NCI-H460 (cell line): ENCODE results near the gene ACOT8. TPM values are rescaled to one million over a fixed set of nuclear protein-coding genes. Genes with fewer than 3 reads are reported as not detected.
"Not testable (repeated sequence)": the region's sequence is repeated elsewhere in the genome, so short reads cannot be mapped to it uniquely, and the experiment has no call there.

Source experiments
- DNase-seq: peaks from one replicate; pipeline ENCODE4 v3.0.0-alpha.2; 2016; ENCODE audit warnings: low read depth; ENCODE audit errors: extremely low read depth
- total RNA-seq: library from RNA; depleted of rRNA; stranded (reverse); fragments of >200 nt; shearing (Covaris generic); gene quantifications from 2 replicates; pipeline ENCODE4 v1.2.3, GENCODE V29; 2014; rRNA removed

ACOT8 gene
- total RNA-seq, 1 experiment from 2014 or later = 21.6 TPM

GRCh38 chr20:45798935-45799642 lies 58.1 kb downstream of the ACOT8 start:
- peak; percentile 66 for DNase-seq

DNA sequence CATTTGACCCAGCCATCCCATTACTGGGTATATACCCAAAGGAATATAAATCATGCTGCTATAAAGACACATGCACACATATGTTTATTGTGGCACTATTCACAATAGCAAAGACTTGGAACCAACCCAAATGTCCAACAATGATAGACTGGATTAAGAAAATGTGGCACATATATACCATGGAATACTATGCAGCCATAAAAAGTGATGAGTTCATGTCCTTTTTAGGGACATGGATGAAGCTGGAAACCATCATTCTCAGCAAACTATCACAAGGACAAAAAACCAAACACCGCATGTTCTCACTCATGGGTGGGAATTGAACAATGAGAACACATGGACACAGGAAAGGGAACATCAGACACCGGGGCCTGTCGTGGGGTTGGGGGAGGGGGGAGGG lies 59.2 kb downstream of the ACOT8 start:
- not testable (repeated sequence) for DNase-seq

GRCh38 chr20:45797510-45797909 lies 59.7 kb downstream of the ACOT8 start:
- not testable (repeated sequence) for DNase-seq

DNA sequence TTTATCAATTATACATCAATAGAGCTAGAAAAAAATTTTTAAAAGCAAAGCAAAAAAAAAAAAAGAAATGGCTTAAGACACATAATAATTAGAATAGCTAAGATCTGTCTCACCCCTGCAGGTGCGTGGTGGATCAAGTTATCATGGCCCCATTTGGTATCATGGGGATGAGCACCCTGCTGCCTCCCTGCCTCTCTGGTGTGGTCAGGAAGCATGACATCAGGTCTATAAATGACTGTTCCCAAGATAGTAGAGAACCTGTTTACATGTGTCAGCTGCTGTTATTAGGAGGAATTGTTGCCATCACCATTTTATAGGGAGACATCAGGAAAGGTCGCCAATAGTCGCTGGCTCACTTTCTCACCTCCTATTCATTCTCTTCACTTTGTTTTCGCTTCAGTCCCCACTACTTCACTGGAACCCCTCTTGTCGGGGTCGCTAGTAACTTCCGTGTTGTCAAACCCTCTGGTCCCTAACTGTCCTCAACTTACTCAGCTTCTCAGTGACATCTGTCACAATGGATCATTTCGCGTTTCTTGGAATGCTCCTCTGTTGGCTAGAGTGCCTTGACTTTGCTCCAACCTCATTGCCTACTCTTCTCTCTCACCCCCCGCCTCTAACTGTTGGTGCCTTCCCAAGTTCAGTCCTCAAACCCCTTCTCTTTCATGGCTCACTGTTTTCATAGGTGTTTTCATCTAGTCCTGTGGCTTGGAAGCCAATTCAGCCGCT lies 60.7 kb downstream of the ACOT8 start:
- no peak for DNase-seq

DNA sequence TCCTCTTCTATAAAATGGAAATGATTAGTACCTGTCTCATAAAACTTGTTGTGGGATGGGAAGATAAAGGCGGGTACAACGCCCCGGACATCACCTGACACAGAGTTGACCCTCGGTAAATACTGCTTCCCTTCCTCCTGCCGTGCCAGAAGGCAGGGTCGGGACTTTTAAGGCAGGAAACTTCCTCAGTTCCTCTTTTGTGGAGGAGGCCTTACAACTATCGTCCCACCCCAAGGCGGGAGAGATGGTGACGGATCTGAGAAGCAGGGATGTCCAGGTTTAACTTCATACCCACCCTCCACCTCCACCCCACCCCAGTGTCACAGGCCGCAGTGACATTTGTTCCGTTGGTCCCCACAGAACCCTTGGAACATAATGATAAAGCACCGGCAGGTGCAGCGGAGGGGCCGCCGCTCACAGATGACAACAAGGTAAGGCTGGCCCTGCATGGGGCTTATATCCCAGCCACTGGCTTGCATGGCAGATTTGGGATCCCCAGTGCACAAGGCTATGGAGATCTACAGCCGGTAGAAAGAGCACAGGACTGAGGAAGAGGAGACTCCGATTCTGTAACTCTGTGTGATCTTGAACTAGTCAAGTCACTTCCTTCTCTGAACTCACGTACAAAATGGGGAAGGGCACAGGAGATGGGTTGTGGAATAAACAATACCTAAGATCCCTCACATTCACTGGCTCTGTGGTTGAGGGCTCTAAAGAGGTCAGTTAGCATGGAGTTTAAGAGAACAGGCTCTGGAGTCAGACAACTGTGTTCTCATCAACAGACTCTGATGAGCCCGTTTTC lies 64.7 kb downstream of the ACOT8 start:
- no peak for DNase-seq

Other genes with a start within 250 kb of the ACOT8 start
- not detected in 2 replicates for gene WFDC10A, start 227.7 kb downstream of the ACOT8 start, total RNA-seq
- not detected in 2 replicates for gene WFDC9, start 226.1 kb downstream of the ACOT8 start, total RNA-seq
- gene WFDC11, start 187.2 kb downstream of the ACOT8 start, total RNA-seq = not detected in 2 replicates
- not detected in 2 replicates for gene WFDC13, start 155.4 kb downstream of the ACOT8 start, total RNA-seq
- not detected in 2 replicates for gene WFDC10B, start 152.4 kb downstream of the ACOT8 start, total RNA-seq
- not detected in 2 replicates for gene SPINT4, start 135.0 kb downstream of the ACOT8 start, total RNA-seq
- 0.40 and 0.58 TPM in 2 replicates for gene WFDC3, start 65.5 kb downstream of the ACOT8 start, total RNA-seq
- gene DNTTIP1, start 65.4 kb downstream of the ACOT8 start, total RNA-seq = 29.3 and 35.0 TPM in 2 replicates
- gene UBE2C, start 44.7 kb downstream of the ACOT8 start, total RNA-seq = 179 and 182 TPM in 2 replicates
- 0.15 TPM in 1 of 2 replicates, not detected in the other for gene TNNC2, start 30.1 kb downstream of the ACOT8 start, total RNA-seq
- 13.1 and 13.3 TPM in 2 replicates for gene SNX21, start 23.6 kb downstream of the ACOT8 start, total RNA-seq
- 1.6 TPM in 2 replicates for gene ZSWIM3, start 222 bp upstream of the ACOT8 start, total RNA-seq
- 11.2 and 11.4 TPM in 2 replicates for gene ZSWIM1, start 23.8 kb upstream of the ACOT8 start, total RNA-seq
- gene SPATA25, start 30.2 kb upstream of the ACOT8 start, total RNA-seq = 0.75 TPM in 1 of 2 replicates, not detected in the other
- 1.4 and 1.5 TPM in 2 replicates for gene NEURL2, start 33.8 kb upstream of the ACOT8 start, total RNA-seq
- 80.3 and 81.6 TPM in 2 replicates for gene CTSA, start 33.9 kb upstream of the ACOT8 start, total RNA-seq
- gene PLTP, start 54.8 kb upstream of the ACOT8 start, total RNA-seq = 116 and 122 TPM in 2 replicates
- gene PCIF1, start 77.3 kb upstream of the ACOT8 start, total RNA-seq = 10.7 and 13.2 TPM in 2 replicates
- 13.8 and 16.3 TPM in 2 replicates for gene ZNF335, start 114.8 kb upstream of the ACOT8 start, total RNA-seq
- not detected in 2 replicates for gene MMP9, start 151.5 kb upstream of the ACOT8 start, total RNA-seq
- gene SLC12A5, start 171.8 kb upstream of the ACOT8 start, total RNA-seq = not detected in 2 replicates
- 15.8 and 19.1 TPM in 2 replicates for gene NCOA5, start 232.6 kb upstream of the ACOT8 start, total RNA-seq